ENCODE data around the gene FRMD4A. TPM values are rescaled to one million over a fixed set of nuclear protein-coding genes. Genes with fewer than 3 reads are reported as not detected.

Gene FRMD4A
- total and polyA plus RNA-seq, 12 donors = 17.4 to 43.4 (median 30.3) TPM

GRCh38 chr10:14296065-14296709 is 34.5 kb downstream of the FRMD4A start:
- no peaks in the 10 kb centered on the region for H3K36me3 ChIP-seq
- H3K4me1 ChIP-seq = peaks cover 0 to 20% (median 11%) of the 10 kb centered on the region in 9 donors
- peak in 6 of 8 donors; percentile 29 to 74 (median 59) for ATAC-seq
- peak overlapping the region in 1 of 10 donors; percentile 20 for H3K27ac ChIP-seq
- H3K9me3 ChIP-seq = peaks cover 0 to 26% (median 4%) of the 10 kb centered on the region in 11 donors
- peak in 1 of 2 donors; percentile 12 for DNase-seq
- H3K4me3 ChIP-seq = no peak overlapping the region
- H3K27me3 ChIP-seq = peaks cover 0 to 13% (median 7%) of the 10 kb centered on the region in 7 donors
- 44 to 46% methylated on average over 9 of the region's 9 CpGs for WGBS, 2 donors
- intact Hi-C loops (cut with DNase I) = loop anchor here in 1 of 10 donors (10.0 kb wide), 1 partner anchor 121 kb away; no protein-coding TSS in a partner anchor
- TF ChIP-seq CTCF (IDR thresholded peaks at IDR 0.05) = no peak

GRCh38 chr10:14294347-14295059 is 36.2 kb downstream of the FRMD4A start:
- H3K9me3 ChIP-seq = peaks cover 0 to 42% (median 17%) of the 10 kb centered on the region in 11 donors
- ATAC-seq = no peak
- peaks cover 0 to 20% (median 11%) of the 10 kb centered on the region in 9 donors for H3K4me1 ChIP-seq
- TF ChIP-seq CTCF (IDR thresholded peaks at IDR 0.05) = no peak
- intact Hi-C loops (cut with DNase I) = loop anchor here in 1 of 10 donors (10.0 kb wide), 1 partner anchor 120 kb away; no protein-coding TSS in a partner anchor
- no peak for DNase-seq
- peaks cover 0 to under 1% (median 0%) of the 10 kb centered on the region in 7 donors for H3K27me3 ChIP-seq
- H3K36me3 ChIP-seq = no peaks in the 10 kb centered on the region
- WGBS, 2 donors = 86 to 87% methylated on average over 14 of the region's 14 CpGs
- H3K4me3 ChIP-seq = no peak overlapping the region
- no peak overlapping the region for H3K27ac ChIP-seq

GRCh38 chr10:14293526-14293925 is 37.2 kb downstream of the FRMD4A start:
- whole genome bisulfite sequencing, 2 donors = 38 to 53% methylated on average over 3 of the region's 3 CpGs
- H3K27me3 ChIP-seq = peaks cover 0 to 8% (median 0%) of the 10 kb centered on the region in 7 donors
- H3K36me3 ChIP-seq = no peaks in the 10 kb centered on the region
- intact Hi-C loops (cut with DNase I) = loop anchor here in 1 of 10 donors (10.0 kb wide), 1 partner anchor 119 kb away; no protein-coding TSS in a partner anchor
- peaks cover 0 to 42% (median 17%) of the 10 kb centered on the region in 11 donors for H3K9me3 ChIP-seq
- peaks cover 0 to 20% (median 11%) of the 10 kb centered on the region in 9 donors for H3K4me1 ChIP-seq
- no peak overlapping the region for H3K4me3 ChIP-seq
- DNase-seq (no peak), ATAC-seq (no peak)
- H3K27ac ChIP-seq = no peak overlapping the region
- no peak for TF ChIP-seq CTCF (IDR thresholded peaks at IDR 0.05)

- Histone ChIP-seq H3K9me3 (peaks cover 0 to 42% (median 17%) of the 10 kb centered on the region in 11 donors), H3K36me3 (no peaks in the 10 kb centered on the region), H3K27ac (no peak overlapping the region), H3K4me1 (peaks cover 0 to 11% (median 5%) of the 10 kb centered on the region in 9 donors), H3K4me3 (no peak overlapping the region), H3K27me3 (peaks cover 0 to 10% (median 0%) of the 10 kb centered on the region in 7 donors)
- ATAC-seq (no peak), DNase-seq (no peak)
- intact Hi-C loops (cut with DNase I) = loop anchor here in 1 of 10 donors (10.0 kb wide), 1 partner anchor 116 kb away; no protein-coding TSS in a partner anchor
- no peak for TF ChIP-seq CTCF (IDR thresholded peaks at IDR 0.05)
- WGBS, 2 donors = 89 to 99% methylated on average over 1 of the region's 1 CpG
Observed at GRCh38 chr10:14291296-14291695, 39.4 kb downstream of the FRMD4A start.

All from heart right ventricle (tissue), 16 donors.